Measurements from ENCODE around the gene JAG2.

JAG2 gene

GRCh38 chr14:105136401-105137322, 31.9 kb downstream of the JAG2 start:
- Mint-ChIP-seq H3K4me1 (ENCODE audit: low read depth in 2 of 2) (no peaks in the 10 kb centered on the region), H3K9me3 (peaks cover 2 to 6% of the 10 kb centered on the region in 2 donors), H3K36me3 (ENCODE audit: insufficient read depth) (no peaks in the 10 kb centered on the region), H3K27ac (no peak overlapping the region), H3K4me3 (no peak overlapping the region), H3K27me3 (peaks cover 17 to 36% of the 10 kb centered on the region in 2 donors)
- ATAC-seq (replicated peaks) (no peak), DNase-seq (no peak)

- Mint-ChIP-seq H3K9me3 (peaks cover 0 to 6% of the 10 kb centered on the region in 2 donors), H3K4me1 (ENCODE audit: low read depth in 2 of 2) (no peaks in the 10 kb centered on the region), H3K27ac (no peak overlapping the region), H3K36me3 (ENCODE audit: insufficient read depth) (no peaks in the 10 kb centered on the region), H3K27me3 (peaks cover 17 to 36% of the 10 kb centered on the region in 2 donors), H3K4me3 (no peak overlapping the region)
- no peak for DNase-seq
- ATAC-seq (replicated peaks): no peak
Observed at GRCh38 chr14:105135700-105136395, 32.7 kb downstream of the JAG2 start.

DNA sequence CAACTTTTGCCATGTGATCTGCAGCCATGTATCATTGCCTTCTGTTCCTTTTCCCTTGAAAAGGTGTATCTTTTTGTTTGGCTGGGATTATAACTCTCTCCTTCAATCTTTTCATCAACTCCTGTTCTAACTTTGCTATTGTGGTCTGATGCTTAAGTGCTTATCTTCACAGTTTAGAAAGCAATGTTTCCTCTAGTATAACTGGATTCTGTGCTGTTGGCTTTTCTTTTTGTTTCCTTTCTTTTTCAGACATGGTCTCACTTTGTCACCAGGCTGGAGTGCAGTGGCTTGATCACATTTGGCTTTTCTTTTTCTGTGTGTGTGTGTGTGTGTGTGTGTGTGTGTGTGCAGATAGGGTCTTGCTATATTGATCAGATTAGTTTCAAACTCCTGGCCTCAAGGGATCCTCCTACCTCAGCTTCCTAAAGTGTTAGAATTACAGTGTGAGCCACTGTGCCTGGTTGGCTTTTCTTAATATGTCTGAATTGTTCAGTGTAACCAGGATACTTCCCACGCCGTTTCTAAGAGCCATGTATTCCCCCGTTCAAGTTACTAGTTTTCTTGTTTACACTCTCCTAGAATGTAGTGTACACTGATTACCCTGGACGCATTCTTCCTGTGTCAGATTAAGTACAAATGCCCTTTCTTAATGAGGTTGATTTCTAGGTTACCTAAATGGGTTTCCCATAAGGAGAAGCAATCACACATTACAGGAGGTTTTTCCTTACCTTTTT, 35.5 kb downstream of the JAG2 start:
- H3K36me3 Mint-ChIP-seq (ENCODE audit: insufficient read depth): peaks cover 3% of the 10 kb centered on the region
- no peaks in the 10 kb centered on the region for H3K4me1 Mint-ChIP-seq (ENCODE audit: low read depth in 2 of 2)
- peaks cover 32 to 45% of the 10 kb centered on the region in 2 donors for H3K27me3 Mint-ChIP-seq
- no peak overlapping the region for H3K27ac Mint-ChIP-seq
- H3K9me3 Mint-ChIP-seq: peaks cover 0 to 6% of the 10 kb centered on the region in 2 donors
- ATAC-seq (replicated peaks) (no peak), DNase-seq (no peak)
- H3K4me3 Mint-ChIP-seq: no peak overlapping the region

DNA sequence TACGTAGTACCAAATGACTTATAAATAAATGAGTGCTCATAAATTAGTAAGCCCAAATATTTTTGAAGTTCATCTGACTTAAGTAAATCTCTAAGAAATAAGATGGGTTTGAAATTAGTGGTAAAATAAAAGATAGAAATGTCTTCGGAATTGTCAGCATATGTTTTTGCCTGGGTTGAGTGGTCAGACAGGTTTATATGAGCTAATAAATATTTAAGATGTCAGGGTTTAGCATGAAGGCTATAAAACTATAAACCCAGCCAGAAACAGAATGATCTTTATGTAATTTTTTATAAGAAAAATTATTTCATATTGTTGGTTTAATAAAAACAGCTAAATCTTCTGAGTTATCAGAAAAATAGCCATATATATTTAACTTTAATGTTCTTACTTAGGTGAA, 37.3 kb downstream of the JAG2 start:
- Mint-ChIP-seq H3K4me3 (no peak overlapping the region), H3K4me1 (ENCODE audit: low read depth in 2 of 2) (no peaks in the 10 kb centered on the region), H3K9me3 (peaks cover 0 to 6% of the 10 kb centered on the region in 2 donors), H3K27me3 (peaks cover 39 to 52% of the 10 kb centered on the region in 2 donors), H3K36me3 (ENCODE audit: insufficient read depth) (peaks cover 3% of the 10 kb centered on the region), H3K27ac (no peak overlapping the region)
- ATAC-seq (replicated peaks): no peak
- no peak for DNase-seq

GRCh38 chr14:105128059-105128458, 40.5 kb downstream of the JAG2 start:
- ATAC-seq (replicated peaks) (no peak), DNase-seq (no peak)
- Mint-ChIP-seq H3K4me3 (no peak overlapping the region), H3K9me3 (peaks cover 0 to under 1% of the 10 kb centered on the region in 2 donors), H3K36me3 (ENCODE audit: insufficient read depth) (peaks cover 3% of the 10 kb centered on the region), H3K27ac (no peak overlapping the region), H3K27me3 (peaks cover 48 to 65% of the 10 kb centered on the region in 2 donors), H3K4me1 (ENCODE audit: low read depth in 2 of 2) (peaks cover 0 to 9% of the 10 kb centered on the region in 2 donors)

DNA sequence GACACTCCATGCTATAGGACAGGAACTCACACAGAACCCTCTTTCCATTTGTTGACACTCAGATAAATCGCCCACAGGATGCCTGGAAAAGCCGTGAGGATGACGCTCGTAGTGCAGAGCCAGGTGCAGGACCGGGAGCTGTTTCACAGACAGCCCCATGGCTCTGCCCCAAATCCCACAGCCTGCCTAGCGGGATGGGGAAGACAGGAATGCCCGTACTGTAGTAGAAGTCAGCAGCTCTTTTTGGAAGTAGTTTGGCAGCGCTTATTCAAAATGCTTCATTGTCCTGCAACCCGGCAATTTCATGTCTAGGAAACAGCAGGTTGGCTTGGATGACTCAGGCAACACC, 41.6 kb downstream of the JAG2 start:
- peaks cover 0 to 6% of the 10 kb centered on the region in 2 donors for H3K9me3 Mint-ChIP-seq
- H3K27me3 Mint-ChIP-seq: peaks cover 53 to 71% of the 10 kb centered on the region in 2 donors
- peaks cover 3% of the 10 kb centered on the region for H3K36me3 Mint-ChIP-seq (ENCODE audit: insufficient read depth)
- ATAC-seq (replicated peaks): no peak
- H3K4me1 Mint-ChIP-seq (ENCODE audit: low read depth in 2 of 2): peaks cover 0 to 9% of the 10 kb centered on the region in 2 donors
- H3K27ac Mint-ChIP-seq: no peak overlapping the region
- no peak overlapping the region for H3K4me3 Mint-ChIP-seq
- no peak for DNase-seq

DNA sequence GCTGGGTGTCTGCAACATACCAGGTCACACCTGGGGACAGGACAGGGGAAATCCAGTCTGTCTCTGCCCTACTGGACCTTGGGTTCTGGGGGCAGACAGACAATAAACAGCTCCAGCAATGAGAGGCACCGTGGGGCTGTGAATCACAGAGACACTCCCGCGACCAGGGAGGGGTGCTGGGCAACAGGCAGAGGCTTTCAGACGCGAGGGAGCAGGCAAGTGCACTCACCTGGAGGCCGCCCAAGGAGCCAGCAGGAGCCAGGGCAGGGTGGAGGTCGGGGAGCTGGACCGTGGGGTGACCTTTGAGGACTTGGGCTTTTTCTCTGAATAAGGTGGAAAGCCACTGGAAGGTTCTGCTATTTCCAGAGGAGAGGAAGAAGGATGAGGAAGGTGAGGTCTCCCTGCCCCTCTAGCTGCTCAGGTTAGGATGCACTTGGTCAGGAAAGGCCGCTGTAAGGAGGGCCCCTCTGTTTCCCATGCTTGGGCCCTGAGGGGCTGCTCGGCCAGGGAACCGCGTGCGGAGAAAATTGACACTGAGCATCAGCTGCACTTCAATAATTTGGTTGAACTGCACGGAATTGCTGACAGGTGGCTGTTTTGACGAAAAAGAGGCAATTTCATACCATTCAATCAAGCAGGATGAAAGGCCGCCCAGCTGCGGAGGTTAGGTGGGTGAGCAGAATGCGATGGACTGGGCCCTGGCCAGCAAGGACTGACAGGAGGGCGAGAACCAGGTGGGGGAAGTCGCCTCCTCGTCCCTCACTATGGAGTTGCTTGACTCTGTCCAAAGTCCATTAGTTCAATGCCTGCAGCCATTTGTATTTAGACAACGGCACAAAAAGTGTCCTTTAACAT, 42.2 kb downstream of the JAG2 start:
- Mint-ChIP-seq H3K27me3 (peaks cover 56 to 77% of the 10 kb centered on the region in 2 donors), H3K4me3 (no peak overlapping the region), H3K27ac (no peak overlapping the region), H3K36me3 (ENCODE audit: insufficient read depth) (peaks cover 3% of the 10 kb centered on the region), H3K4me1 (ENCODE audit: low read depth in 2 of 2) (peaks cover 0 to 9% of the 10 kb centered on the region in 2 donors), H3K9me3 (peaks cover 0 to 8% of the 10 kb centered on the region in 2 donors)
- DNase-seq: no peak
- no peak for ATAC-seq (replicated peaks)

DNA sequence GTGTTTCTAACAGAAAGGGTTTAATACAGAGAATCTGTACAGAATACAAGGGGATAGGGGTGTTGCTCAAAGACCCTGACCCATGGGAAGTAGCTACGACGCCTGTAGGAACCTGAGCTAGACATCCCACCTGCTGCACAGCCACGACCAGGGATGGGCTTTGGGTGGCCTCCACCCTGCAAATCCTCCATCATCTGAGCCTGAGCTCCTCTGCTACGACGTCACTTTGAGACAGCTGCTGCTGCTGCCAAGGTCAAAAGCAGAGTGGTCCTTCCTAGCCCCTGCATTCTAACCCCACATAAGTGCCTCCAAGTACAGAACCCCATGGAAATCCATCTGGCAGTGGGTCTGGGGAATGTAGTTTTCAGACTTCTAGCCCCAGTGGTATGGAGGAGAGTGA, 43.8 kb downstream of the JAG2 start:
- peak overlapping the region in 1 of 2 donors; percentile 58 for H3K4me3 Mint-ChIP-seq
- peaks cover 59 to 92% of the 10 kb centered on the region in 2 donors for H3K27me3 Mint-ChIP-seq

DNA sequence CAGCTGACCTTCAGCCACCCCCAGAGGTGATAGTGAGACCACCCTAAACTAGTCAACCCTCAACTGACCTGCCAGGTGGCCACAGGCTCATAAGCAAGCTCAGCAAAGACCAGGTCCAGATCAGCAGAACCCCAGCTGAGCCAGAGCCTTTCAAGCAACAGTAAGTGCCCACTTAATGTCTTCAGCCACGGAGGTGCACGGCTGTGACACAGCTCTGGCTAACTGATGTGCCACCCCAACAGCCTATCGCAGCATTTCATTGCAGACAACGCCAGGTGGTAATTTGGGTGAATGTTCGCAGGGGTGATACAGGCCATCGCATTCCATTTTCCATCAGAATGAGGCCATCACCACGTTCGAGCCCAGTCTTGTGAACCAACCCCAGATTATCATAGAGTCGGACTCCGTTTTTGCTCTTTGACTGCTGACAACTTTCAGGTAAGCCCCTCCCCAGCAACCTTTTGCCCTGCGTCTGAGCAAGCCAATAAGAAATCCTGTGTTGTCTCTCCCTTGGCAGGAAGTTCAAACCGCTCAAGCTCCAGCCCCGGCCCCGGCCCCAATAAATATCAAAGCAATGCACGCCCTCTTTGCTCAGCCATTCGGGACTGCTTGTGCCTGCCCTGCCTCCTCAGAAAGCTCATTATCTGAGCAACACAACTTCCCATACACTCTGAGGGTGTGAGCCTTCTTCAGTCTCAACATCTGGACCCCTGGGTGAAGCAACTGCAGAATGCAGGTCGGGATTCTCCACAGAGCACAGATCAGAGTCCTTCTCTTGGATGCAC, 44.4 kb downstream of the JAG2 start:
- Mint-ChIP-seq H3K9me3 (peaks cover 0 to 8% of the 10 kb centered on the region in 2 donors), H3K36me3 (ENCODE audit: insufficient read depth) (peaks cover 3% of the 10 kb centered on the region), H3K27ac (no peak overlapping the region), H3K4me1 (ENCODE audit: low read depth in 2 of 2) (peaks cover 0 to 9% of the 10 kb centered on the region in 2 donors), H3K27me3 (peaks cover 52 to 93% of the 10 kb centered on the region in 2 donors), H3K4me3 (peak overlapping the region in 1 of 2 donors; percentile 58)
- DNase-seq (no peak), ATAC-seq (replicated peaks) (no peak)

More for the DNA sequence above, 43.8 kb downstream of the JAG2 start:
- Mint-ChIP-seq H3K36me3 (ENCODE audit: insufficient read depth) (peaks cover 3% of the 10 kb centered on the region), H3K4me1 (ENCODE audit: low read depth in 2 of 2) (peaks cover 0 to 9% of the 10 kb centered on the region in 2 donors), H3K27ac (no peak overlapping the region), H3K9me3 (peaks cover 0 to 8% of the 10 kb centered on the region in 2 donors)
- no peak for ATAC-seq (replicated peaks)
- DNase-seq: no peak

GRCh38 chr14:105123064-105123665, 45.4 kb downstream of the JAG2 start:
- H3K9me3 Mint-ChIP-seq: peaks cover 0 to 8% of the 10 kb centered on the region in 2 donors
- ATAC-seq (replicated peaks): no peak
- H3K4me1 Mint-ChIP-seq (ENCODE audit: low read depth in 2 of 2): peaks cover 0 to 9% of the 10 kb centered on the region in 2 donors
- peaks cover 3% of the 10 kb centered on the region for H3K36me3 Mint-ChIP-seq (ENCODE audit: insufficient read depth)
- H3K4me3 Mint-ChIP-seq: no peak overlapping the region
- H3K27ac Mint-ChIP-seq: no peak overlapping the region
- DNase-seq: no peak
- peaks cover 49 to 98% of the 10 kb centered on the region in 2 donors for H3K27me3 Mint-ChIP-seq

- no peak for DNase-seq
- no peak for ATAC-seq (replicated peaks)
- Mint-ChIP-seq H3K36me3 (ENCODE audit: insufficient read depth) (peaks cover 3% of the 10 kb centered on the region), H3K9me3 (peaks cover 0 to 8% of the 10 kb centered on the region in 2 donors), H3K4me3 (no peak overlapping the region), H3K4me1 (ENCODE audit: low read depth in 2 of 2) (peaks cover 0 to 9% of the 10 kb centered on the region in 2 donors), H3K27me3 (peaks cover 42 to 83% of the 10 kb centered on the region in 2 donors), H3K27ac (no peak overlapping the region)
Observed at GRCh38 chr14:105120056-105120455, 48.5 kb downstream of the JAG2 start.
